Measurements from ENCODE around the gene ZNF593OS.

DNA sequence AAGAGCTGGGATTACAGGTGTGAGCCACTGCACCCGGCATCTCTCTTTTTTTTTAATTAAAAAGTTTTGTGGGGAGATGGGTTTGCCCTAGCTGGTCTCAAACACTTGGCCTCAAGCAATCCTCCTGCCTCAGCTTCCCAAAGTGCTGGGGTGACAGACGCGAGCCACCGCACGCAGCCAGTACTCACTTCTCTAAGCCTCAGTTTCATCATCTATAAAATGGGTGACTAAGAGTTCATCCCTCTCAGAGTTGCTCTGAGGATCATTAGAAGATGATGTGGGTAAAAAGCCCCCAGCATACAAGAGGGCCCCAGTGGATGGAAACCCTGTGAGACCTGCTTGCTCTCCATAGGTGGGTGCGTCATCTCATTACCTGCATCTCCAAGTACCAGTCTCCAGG lies 16.2 kb upstream of the ZNF593OS start:
- TF ChIP-seq MLLT1 (IDR thresholded peaks at IDR 0.05), result no peak
- no peak for TF ChIP-seq MTA2 (IDR thresholded peaks at IDR 0.05; ENCODE audit: low read depth)
- TF ChIP-seq, protein P1, sequence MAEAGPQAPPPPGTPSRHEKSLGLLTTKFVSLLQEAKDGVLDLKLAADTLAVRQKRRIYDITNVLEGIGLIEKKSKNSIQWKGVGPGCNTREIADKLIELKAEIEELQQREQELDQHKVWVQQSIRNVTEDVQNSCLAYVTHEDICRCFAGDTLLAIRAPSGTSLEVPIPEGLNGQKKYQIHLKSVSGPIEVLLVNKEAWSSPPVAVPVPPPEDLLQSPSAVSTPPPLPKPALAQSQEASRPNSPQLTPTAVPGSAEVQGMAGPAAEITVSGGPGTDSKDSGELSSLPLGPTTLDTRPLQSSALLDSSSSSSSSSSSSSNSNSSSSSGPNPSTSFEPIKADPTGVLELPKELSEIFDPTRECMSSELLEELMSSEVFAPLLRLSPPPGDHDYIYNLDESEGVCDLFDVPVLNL (IDR thresholded peaks at IDR 0.05; ENCODE audit: low read depth, low read length), result no peak
- no peak for TF ChIP-seq CTCF (IDR thresholded peaks at IDR 0.05 in 2 of 3, conservative IDR thresholded peaks at IDR 0.05 in 1 of 3; ENCODE audit: control insufficient read depth in 2 of 3, extremely low read depth in 1 of 3, insufficient read depth in 1 of 3, low read depth in 3 of 3, low read length in 3 of 3)
- no peak for TF ChIP-seq MAX (IDR thresholded peaks at IDR 0.05; ENCODE audit: low read depth, low read length)
- TF ChIP-seq RAD21 (IDR thresholded peaks at IDR 0.05; ENCODE audit: insufficient read depth, low read depth, low read length), result no peak
- TF ChIP-seq, protein P2, sequence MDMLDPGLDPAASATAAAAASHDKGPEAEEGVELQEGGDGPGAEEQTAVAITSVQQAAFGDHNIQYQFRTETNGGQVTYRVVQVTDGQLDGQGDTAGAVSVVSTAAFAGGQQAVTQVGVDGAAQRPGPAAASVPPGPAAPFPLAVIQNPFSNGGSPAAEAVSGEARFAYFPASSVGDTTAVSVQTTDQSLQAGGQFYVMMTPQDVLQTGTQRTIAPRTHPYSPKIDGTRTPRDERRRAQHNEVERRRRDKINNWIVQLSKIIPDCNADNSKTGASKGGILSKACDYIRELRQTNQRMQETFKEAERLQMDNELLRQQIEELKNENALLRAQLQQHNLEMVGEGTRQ (IDR thresholded peaks at IDR 0.05; ENCODE audit: borderline replicate concordance, low read depth, low read length), result no peak
- TF ChIP-seq SMAD1 (IDR thresholded peaks at IDR 0.05; ENCODE audit: low read depth, partially characterized antibody), result no peak
- TF ChIP-seq ZNF274 (IDR thresholded peaks at IDR 0.05; ENCODE audit: insufficient read depth, insufficient read length), result no peak
- TF ChIP-seq EP300 (IDR thresholded peaks at IDR 0.05; ENCODE audit: borderline replicate concordance in 1 of 2, control insufficient read depth in 1 of 2, low read depth in 2 of 2, low read length in 2 of 2), result no peak
- TF ChIP-seq EED (IDR thresholded peaks at IDR 0.05; ENCODE audit: low read depth), result no peak
- no peak for TF ChIP-seq FOXM1 (IDR thresholded peaks at IDR 0.05; ENCODE audit: low read depth, low read length)
- TF ChIP-seq SP1 (IDR thresholded peaks at IDR 0.05; ENCODE audit: low read depth, low read length), result no peak

Measured in GM12878 (cell line).